Gastroesophageal sphincter (tissue), 4 donors: Measurements from ENCODE around the gene NRG2. TPM values are rescaled to one million over a fixed set of nuclear protein-coding genes. Genes with fewer than 3 reads are reported as not detected.

Experiments used
- ATAC-seq: fragments of 150-250 bp; one replicate; pipeline ENCODE4 v1.9.1; 2016; ENCODE audit warnings: mild to moderate bottlenecking, moderate library complexity
- H3K27ac ChIP-seq, 4 donors: fragments of 200-600 bp; sonication (generic) in 3 of 4; 1 replicate in 3 of 4; 2 replicates in 1 of 4; pipeline ENCODE4 v1.5.1; 2016 to 2019
- H3K27me3 ChIP-seq: fragments of 200-600 bp; sonication (generic); one replicate; pipeline ENCODE4 v1.5.1; 2019
- H3K36me3 ChIP-seq, 2 donors: fragments of 200-600 bp; sonication (generic); one replicate each; pipeline ENCODE4 v1.5.1; 2019; ENCODE audit warnings: control low read depth in 1 of 2
- H3K4me1 ChIP-seq, 3 donors: fragments of 200-600 bp; sonication (generic); 1 replicate in 2 of 3; 2 replicates in 1 of 3; pipeline ENCODE4 v1.5.1; 2016 to 2019; ENCODE audit warnings: control low read depth in 2 of 3
- H3K4me3 ChIP-seq, 2 donors: fragments of 200-600 bp; sonication (generic); one replicate each; pipeline ENCODE4 v1.5.1; 2019; ENCODE audit warnings: mild to moderate bottlenecking in 1 of 2, moderate library complexity in 1 of 2
- H3K9me3 ChIP-seq, 3 donors: fragments of 200-600 bp; sonication (generic); one replicate each; pipeline ENCODE4 v1.5.1; 2017 to 2019; ENCODE audit warnings: control low read depth in 2 of 3
- CTCF ChIP-seq, 4 experiments: fragments of 200-600 bp in 2 of 4; fragments of 450-650 bp in 2 of 4; sonication (generic) in 1 of 4; IDR thresholded peaks; one replicate each; pipeline ENCODE4 v1.5.1; 2017 to 2019; ENCODE audit warnings: antibody characterized with exemption in 4 of 4, mild to moderate bottlenecking in 2 of 4, moderate library complexity in 2 of 4
- EP300 ChIP-seq: sonication (generic); formaldehyde crosslinking; IDR thresholded peaks from one replicate; pipeline ENCODE4 v1.6.1; 2017; ENCODE audit warnings: antibody characterized with exemption, mild to moderate bottlenecking
- POLR2A ChIP-seq, 2 donors: fragments of 450-650 bp; IDR thresholded peaks; one replicate each; pipeline ENCODE4 v1.6.1; 2017; ENCODE audit warnings: antibody characterized with exemption in 2 of 2, mild to moderate bottlenecking in 2 of 2, moderate library complexity in 1 of 2
- POLR2AphosphoS5 ChIP-seq: sonication (generic); formaldehyde crosslinking; IDR thresholded peaks from one replicate; pipeline ENCODE4 v1.6.1; 2017; ENCODE audit warnings: antibody characterized with exemption
- WGBS, 2 donors: methylation state at CpG; one replicate each; pipeline ENCODE4 v1.1.5; 2018; ENCODE audit warnings: low coverage in 1 of 2; 5-methylcytosine and 5-hydroxymethylcytosine counted together
- total RNA-seq, 4 donors: library from RNA; depleted of rRNA; stranded (reverse); fragments of >200 nt; gene quantifications; one replicate each; pipeline ENCODE4 v1.1.0, GENCODE V29; 2016

The NRG2 gene
- total RNA-seq, 4 donors from 2014 or later = 3.2 to 7.6 (median 5.1) TPM

- 14 to 33% methylated on average over 4 of the region's 4 CpGs for WGBS, 2 donors
- Histone ChIP-seq H3K4me1 (peaks cover 11 to 59% (median 21%) of the 10 kb centered on the region in 3 donors), H3K9me3 (no peaks in the 10 kb centered on the region), H3K27me3 (no peaks in the 10 kb centered on the region), H3K36me3 (no peaks in the 10 kb centered on the region), H3K27ac (peak overlapping the region; percentile 70 to 77 (median 73)), H3K4me3 (no peak overlapping the region)
- TF ChIP-seq EP300 (no peak), CTCF (IDR thresholded peaks at IDR 0.05) (peak in 1 of 4 experiments; percentile 6), POLR2AphosphoS5 (peak; percentile 89)
- ATAC-seq = peak; percentile 92
Measured at GRCh38 chr5:140020601-140021177, 22.4 kb downstream of the NRG2 start.

- Histone ChIP-seq H3K27me3 (no peaks in the 10 kb centered on the region), H3K9me3 (no peaks in the 10 kb centered on the region), H3K4me3 (no peak overlapping the region), H3K4me1 (peaks cover 11 to 48% (median 21%) of the 10 kb centered on the region in 3 donors), H3K27ac (peak overlapping the region in 3 of 4 donors; percentile 24 to 39 (median 39)), H3K36me3 (no peaks in the 10 kb centered on the region)
- TF ChIP-seq EP300 (no peak), POLR2A (IDR thresholded peaks at IDR 0.05) (no peak), CTCF (IDR thresholded peaks at IDR 0.05) (no peak), POLR2AphosphoS5 (no peak)
- no peak for ATAC-seq
- WGBS, 2 donors = 27 to 46% methylated on average over 4 of the region's 4 CpGs
Measured at GRCh38 chr5:140018920-140019644, 24.0 kb downstream of the NRG2 start.

- H3K9me3 ChIP-seq = no peaks in the 10 kb centered on the region
- no peaks in the 10 kb centered on the region for H3K27me3 ChIP-seq
- WGBS, 2 donors = 58 to 86% methylated on average over 3 to 5 of the region's 7 CpGs
- peaks cover 11 to 48% (median 21%) of the 10 kb centered on the region in 3 donors for H3K4me1 ChIP-seq
- TF ChIP-seq EP300 (no peak), POLR2A (IDR thresholded peaks at IDR 0.05) (no peak), POLR2AphosphoS5 (no peak), CTCF (IDR thresholded peaks at IDR 0.05) (no peak)
- peak overlapping the region in 3 of 4 donors; percentile 4 to 39 (median 24) for H3K27ac ChIP-seq
- ATAC-seq = no peak
- H3K4me3 ChIP-seq = no peak overlapping the region
- H3K36me3 ChIP-seq = no peaks in the 10 kb centered on the region
Measured at GRCh38 chr5:140018517-140018916, 24.6 kb downstream of the NRG2 start.

- Histone ChIP-seq H3K4me1 (peaks cover 11 to 48% (median 21%) of the 10 kb centered on the region in 3 donors), H3K27me3 (no peaks in the 10 kb centered on the region), H3K9me3 (no peaks in the 10 kb centered on the region), H3K36me3 (no peaks in the 10 kb centered on the region), H3K4me3 (no peak overlapping the region), H3K27ac (peak overlapping the region in 1 of 4 donors; percentile 4)
- ATAC-seq = no peak
- 83 to 93% methylated on average over 6 to 7 of the region's 8 CpGs for WGBS, 2 donors
- TF ChIP-seq CTCF (IDR thresholded peaks at IDR 0.05) (no peak), POLR2A (IDR thresholded peaks at IDR 0.05) (no peak), EP300 (no peak), POLR2AphosphoS5 (no peak)
Measured at GRCh38 chr5:140018096-140018481, 25.0 kb downstream of the NRG2 start.
